Vagina (tissue), 2 donors: ENCODE measurements around the gene TMEM45A. TPM values are rescaled to one million over a fixed set of nuclear protein-coding genes. Genes with fewer than 3 reads are reported as not detected.
"Not testable (repeated sequence)": the region's sequence is repeated elsewhere in the genome, so short reads cannot be mapped to it uniquely, and the experiment has no call there.

Source experiments
- DNase-seq, 2 donors: peaks; one replicate each; pipeline ENCODE4 v3.0.0-alpha.2; 2017; ENCODE audit errors: extremely low spot score in 2 of 2
- H3K27ac ChIP-seq: fragments of 200-600 bp; sonication (generic); one replicate; pipeline ENCODE4 v1.5.1; 2019
- H3K27me3 ChIP-seq: fragments of 200-600 bp; sonication (generic); one replicate; pipeline ENCODE4 v1.5.1; 2019
- H3K36me3 ChIP-seq, 2 donors: fragments of 200-600 bp; sonication (generic); one replicate each; pipeline ENCODE4 v1.5.1; 2017 to 2019
- H3K4me1 ChIP-seq: fragments of 200-600 bp; sonication (generic); one replicate; pipeline ENCODE4 v1.5.1; 2019
- H3K4me3 ChIP-seq, 2 donors: fragments of 200-600 bp; sonication (generic); 1 replicate in 1 of 2; 2 replicates in 1 of 2; pipeline ENCODE4 v1.5.1; 2016 to 2019
- H3K9me3 ChIP-seq: fragments of 200-600 bp; sonication (generic); one replicate; pipeline ENCODE4 v1.5.1; 2019
- POLR2A ChIP-seq, 2 donors: fragments of 450-650 bp; IDR thresholded peaks; one replicate each; pipeline ENCODE4 v1.6.1; 2017; ENCODE audit warnings: antibody characterized with exemption in 2 of 2, mild to moderate bottlenecking in 2 of 2, moderate library complexity in 2 of 2
- POLR2AphosphoS5 ChIP-seq, 2 donors: sonication (generic); formaldehyde crosslinking; IDR thresholded peaks; one replicate each; pipeline ENCODE4 v1.9.0; 2017; ENCODE audit warnings: antibody characterized with exemption in 2 of 2, mild to moderate bottlenecking in 2 of 2, low read depth in 1 of 2; ENCODE audit not compliant: insufficient read depth in 1 of 2
- intact Hi-C: fragments of 100-400 bp; cut with DNase I; formaldehyde crosslinking; loops from one replicate; pipeline ENCODE4 v1.15.1; 2023
- total RNA-seq: library from RNA; depleted of rRNA; stranded (reverse); fragments of >200 nt; gene quantifications from one replicate; pipeline ENCODE4 v1.2.3, GENCODE V29; 2016
- TF ChIP-seq, protein P1 (sequence below), 3 experiments: fragments of 450-650 bp in 2 of 3; fragments of 200-600 bp in 1 of 3; sonication (generic) in 1 of 3; IDR thresholded peaks; one replicate each; pipeline ENCODE4 v1.5.1; 2017 to 2019; ENCODE audit warnings: antibody characterized with exemption in 3 of 3, mild to moderate bottlenecking in 2 of 3, moderate library complexity in 2 of 3

Gene TMEM45A
- total RNA-seq, 1 donor from 2014 or later: 46.4 TPM

DNA sequence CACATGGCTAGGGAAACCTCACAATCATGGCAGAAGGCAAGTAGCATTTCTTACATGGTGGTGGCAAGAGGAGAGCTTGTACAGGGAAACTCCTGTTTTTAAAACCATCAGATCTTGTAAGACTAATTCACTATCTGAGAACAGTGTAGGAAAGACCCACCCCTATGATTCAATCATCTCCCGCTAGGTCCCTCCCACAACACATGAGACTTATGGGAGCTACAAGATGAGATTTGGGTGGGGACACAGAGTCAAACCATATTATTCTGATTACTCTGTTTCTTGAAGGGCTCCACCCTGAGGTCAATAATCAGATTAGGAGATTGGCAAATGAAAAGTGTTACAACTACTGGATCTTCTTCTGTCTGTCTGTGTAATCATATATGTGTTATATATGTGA is 21.5 kb upstream of the TMEM45A start:
- TF ChIP-seq, protein P1, sequence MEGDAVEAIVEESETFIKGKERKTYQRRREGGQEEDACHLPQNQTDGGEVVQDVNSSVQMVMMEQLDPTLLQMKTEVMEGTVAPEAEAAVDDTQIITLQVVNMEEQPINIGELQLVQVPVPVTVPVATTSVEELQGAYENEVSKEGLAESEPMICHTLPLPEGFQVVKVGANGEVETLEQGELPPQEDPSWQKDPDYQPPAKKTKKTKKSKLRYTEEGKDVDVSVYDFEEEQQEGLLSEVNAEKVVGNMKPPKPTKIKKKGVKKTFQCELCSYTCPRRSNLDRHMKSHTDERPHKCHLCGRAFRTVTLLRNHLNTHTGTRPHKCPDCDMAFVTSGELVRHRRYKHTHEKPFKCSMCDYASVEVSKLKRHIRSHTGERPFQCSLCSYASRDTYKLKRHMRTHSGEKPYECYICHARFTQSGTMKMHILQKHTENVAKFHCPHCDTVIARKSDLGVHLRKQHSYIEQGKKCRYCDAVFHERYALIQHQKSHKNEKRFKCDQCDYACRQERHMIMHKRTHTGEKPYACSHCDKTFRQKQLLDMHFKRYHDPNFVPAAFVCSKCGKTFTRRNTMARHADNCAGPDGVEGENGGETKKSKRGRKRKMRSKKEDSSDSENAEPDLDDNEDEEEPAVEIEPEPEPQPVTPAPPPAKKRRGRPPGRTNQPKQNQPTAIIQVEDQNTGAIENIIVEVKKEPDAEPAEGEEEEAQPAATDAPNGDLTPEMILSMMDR (IDR thresholded peaks at IDR 0.05): no peak
- TF ChIP-seq POLR2A (IDR thresholded peaks at IDR 0.05) (no peak), POLR2AphosphoS5 (IDR thresholded peaks at IDR 0.05; ENCODE audit: insufficient read depth in 1 of 2, low read depth in 1 of 2) (no peak)
- Histone ChIP-seq H3K4me1 (no peaks in the 10 kb centered on the region), H3K9me3 (no peaks in the 10 kb centered on the region), H3K27ac (no peak overlapping the region), H3K27me3 (no peaks in the 10 kb centered on the region), H3K36me3 (no peaks in the 10 kb centered on the region), H3K4me3 (no peak overlapping the region)
- intact Hi-C loops: no loop called here
- DNase-seq: no peak

DNA sequence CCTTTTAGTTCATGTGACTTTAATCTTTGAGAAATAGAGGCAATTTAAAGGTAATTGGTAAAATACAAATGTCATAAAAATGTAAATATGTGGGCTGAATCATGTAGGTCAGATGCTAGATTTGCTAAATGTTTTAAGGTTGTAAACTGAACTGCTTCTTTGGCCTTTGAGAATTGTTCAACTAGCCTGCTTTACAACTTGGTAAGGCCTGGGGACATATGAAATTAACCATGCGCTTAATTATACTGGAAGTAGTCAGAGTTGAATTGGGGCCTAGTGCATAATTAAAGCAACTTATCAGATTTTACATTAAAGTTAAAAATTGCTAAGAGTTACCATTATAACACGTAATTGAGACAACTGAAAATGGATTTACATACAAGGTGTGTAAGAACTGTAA is 21.0 kb upstream of the TMEM45A start:
- no peaks in the 10 kb centered on the region for H3K27me3 ChIP-seq
- TF ChIP-seq, protein P1 (IDR thresholded peaks at IDR 0.05): no peak
- intact Hi-C loops: no loop called here
- no peaks in the 10 kb centered on the region for H3K9me3 ChIP-seq
- no peaks in the 10 kb centered on the region for H3K4me1 ChIP-seq
- H3K4me3 ChIP-seq: no peak overlapping the region
- no peak overlapping the region for H3K27ac ChIP-seq
- no peaks in the 10 kb centered on the region for H3K36me3 ChIP-seq
- DNase-seq: no peak

DNA sequence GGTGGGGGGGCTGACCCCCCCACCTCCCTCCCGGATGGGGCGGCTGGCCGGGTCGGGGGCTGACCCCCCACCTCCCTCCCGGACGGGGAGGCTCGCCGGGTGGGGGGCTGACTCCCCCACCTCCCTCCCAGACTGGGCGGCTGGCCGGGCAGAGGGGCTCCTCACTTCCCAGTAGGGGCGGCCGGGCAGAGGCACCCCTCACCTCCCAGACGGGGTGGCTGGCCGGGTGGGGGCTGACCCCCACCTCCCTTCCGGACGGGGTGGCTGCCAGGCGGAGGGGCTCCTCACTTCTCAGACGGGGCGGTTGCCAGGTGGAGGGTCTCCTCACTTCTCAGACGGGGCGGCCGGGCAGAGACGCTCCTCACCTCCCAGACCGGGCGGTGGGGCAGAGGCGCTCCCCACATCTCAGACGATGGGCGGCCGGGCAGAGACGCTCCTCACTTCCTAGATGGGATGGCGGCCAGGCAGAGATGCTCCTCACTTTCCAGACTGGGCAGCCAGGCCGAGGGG is 14.5 kb upstream of the TMEM45A start:
- H3K9me3 ChIP-seq, H3K4me3 ChIP-seq, H3K27me3 ChIP-seq, intact Hi-C loops, H3K27ac ChIP-seq, H3K4me1 ChIP-seq, DNase-seq, H3K36me3 ChIP-seq: not testable (repeated sequence)

DNA sequence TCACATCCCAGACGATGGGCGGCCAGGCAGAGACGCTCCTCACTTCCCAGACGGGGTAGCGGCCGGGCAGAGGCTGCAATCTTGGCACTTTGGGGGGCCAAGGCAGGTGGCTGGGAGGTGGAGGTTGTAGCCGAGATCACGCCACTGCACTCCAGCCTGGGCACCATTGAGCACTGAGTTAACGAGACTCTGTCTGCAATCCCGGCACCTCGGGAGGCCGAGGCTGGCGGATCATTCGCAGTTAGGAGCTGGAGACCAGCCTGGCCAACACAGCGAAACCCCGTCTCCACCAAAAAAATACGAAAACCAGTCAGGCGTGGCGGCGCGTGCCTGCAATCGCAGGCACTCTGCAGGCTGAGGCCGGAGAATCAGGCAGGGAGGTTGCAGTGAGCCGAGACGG is 13.9 kb upstream of the TMEM45A start:
- H3K27ac ChIP-seq, H3K27me3 ChIP-seq, H3K36me3 ChIP-seq, H3K9me3 ChIP-seq, DNase-seq, H3K4me1 ChIP-seq, intact Hi-C loops, H3K4me3 ChIP-seq: not testable (repeated sequence)

DNA sequence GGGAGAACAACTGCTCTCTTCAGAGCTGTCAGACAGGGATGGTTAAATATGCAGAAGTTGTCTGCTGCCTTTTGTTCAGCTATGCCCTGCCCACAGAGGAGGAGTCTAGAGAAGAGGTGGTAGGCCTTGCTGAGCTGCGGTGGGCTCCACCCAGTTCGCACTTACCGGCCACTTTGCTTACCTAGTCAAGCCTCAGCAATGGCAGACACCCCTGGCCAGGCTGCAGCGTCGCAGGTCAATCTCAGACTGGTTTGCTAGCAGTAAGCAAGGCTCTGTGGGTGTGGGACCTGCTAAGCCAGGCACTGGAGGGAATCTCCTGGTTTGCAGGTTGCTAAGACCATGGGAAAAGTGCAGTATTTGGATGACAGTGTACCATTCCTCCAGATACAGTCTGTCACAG is 12.3 kb upstream of the TMEM45A start:
- H3K4me1 ChIP-seq: no peaks in the 10 kb centered on the region
- no peaks in the 10 kb centered on the region for H3K36me3 ChIP-seq
- DNase-seq: no peak
- no peaks in the 10 kb centered on the region for H3K27me3 ChIP-seq
- TF ChIP-seq POLR2AphosphoS5 (IDR thresholded peaks at IDR 0.05; ENCODE audit: insufficient read depth in 1 of 2, low read depth in 1 of 2) (no peak), POLR2A (IDR thresholded peaks at IDR 0.05) (no peak)
- TF ChIP-seq, protein P1 (IDR thresholded peaks at IDR 0.05): no peak
- no peak overlapping the region for H3K27ac ChIP-seq
- H3K9me3 ChIP-seq: no peaks in the 10 kb centered on the region
- no peak overlapping the region for H3K4me3 ChIP-seq
- intact Hi-C loops: no loop called here

DNA sequence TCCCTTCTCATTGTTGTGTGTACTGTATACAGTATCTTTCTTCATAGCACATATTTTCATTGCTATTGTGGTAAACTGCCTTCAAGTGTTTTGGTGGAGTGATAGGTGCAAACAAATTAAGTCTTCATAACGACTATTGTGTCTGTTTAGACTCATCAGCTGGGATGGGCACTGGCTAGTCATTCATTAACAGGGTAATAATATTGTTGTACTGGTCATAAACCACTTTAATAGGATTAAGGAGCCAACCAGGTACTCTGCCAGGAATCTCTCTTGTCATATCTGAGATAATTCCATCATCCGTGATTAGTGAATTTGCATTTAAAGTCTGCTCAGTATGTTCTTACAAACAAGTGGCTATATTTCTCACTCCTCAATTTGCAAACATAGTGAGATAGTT is 10.2 kb upstream of the TMEM45A start:
- no peak for TF ChIP-seq POLR2A (IDR thresholded peaks at IDR 0.05)
- TF ChIP-seq POLR2AphosphoS5 (IDR thresholded peaks at IDR 0.05; ENCODE audit: insufficient read depth in 1 of 2, low read depth in 1 of 2): no peak
- TF ChIP-seq, protein P1 (IDR thresholded peaks at IDR 0.05): no peak
- H3K36me3 ChIP-seq: no peaks in the 10 kb centered on the region
- H3K27me3 ChIP-seq: no peaks in the 10 kb centered on the region
- intact Hi-C loops: no loop called here
- no peak for DNase-seq
- no peak overlapping the region for H3K27ac ChIP-seq
- H3K4me3 ChIP-seq: no peak overlapping the region
- H3K4me1 ChIP-seq: no peaks in the 10 kb centered on the region
- no peaks in the 10 kb centered on the region for H3K9me3 ChIP-seq
